Measurements from ENCODE around the gene MRGPRG.

The MRGPRG gene

GRCh38 chr11:3225826-3226750 is 7.5 kb upstream of the MRGPRG start:
- DNase-seq (ENCODE audit: extremely low read depth in 1 of 2, low read depth in 1 of 2) = no peak

GRCh38 chr11:3225159-3225758 is 6.6 kb upstream of the MRGPRG start:
- DNase-seq (ENCODE audit: extremely low read depth in 1 of 2, low read depth in 1 of 2) = no peak

DNA sequence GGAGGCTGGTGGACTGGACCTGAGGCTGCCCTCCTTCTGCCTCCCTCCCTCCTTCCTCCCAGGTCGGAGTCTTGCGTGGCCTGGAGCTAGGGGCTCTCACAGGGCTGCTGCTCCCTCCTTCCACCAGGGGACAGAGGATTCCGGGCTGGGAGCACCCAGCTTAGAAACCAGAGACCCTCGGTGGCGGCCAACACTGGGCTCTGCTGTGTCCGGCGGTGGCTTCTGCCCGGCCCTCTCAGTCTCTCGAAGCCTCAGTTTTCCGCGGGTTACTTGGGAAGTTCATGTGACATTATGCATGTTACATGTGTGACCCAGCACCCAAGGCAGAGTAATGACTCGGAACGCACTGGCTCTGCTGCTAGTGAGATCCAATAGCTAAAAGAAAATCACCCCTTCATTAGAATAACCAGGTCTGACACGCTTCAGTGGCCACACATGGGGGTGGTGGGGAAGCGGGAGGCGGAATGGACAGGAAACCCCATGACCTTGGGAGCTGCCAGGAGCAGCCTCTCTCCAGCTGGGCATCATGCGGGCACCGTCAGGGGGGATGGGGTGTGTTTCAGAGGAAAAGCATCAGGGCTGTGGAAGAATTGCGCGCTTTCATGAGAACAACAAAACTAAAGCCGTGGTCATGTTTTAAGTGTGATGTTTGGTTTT is 5.9 kb upstream of the MRGPRG start:
- no peak for DNase-seq (ENCODE audit: extremely low read depth in 1 of 2, low read depth in 1 of 2)

- no peak for DNase-seq (ENCODE audit: extremely low read depth in 1 of 2, low read depth in 1 of 2)
These were observed 5.3 kb upstream of the MRGPRG start for GRCh38 chr11:3223932-3224381.

- DNase-seq (ENCODE audit: extremely low read depth in 1 of 2, low read depth in 1 of 2) = no peak
These were observed 4.6 kb upstream of the MRGPRG start for GRCh38 chr11:3222941-3223915.

- DNase-seq (ENCODE audit: extremely low read depth in 1 of 2, low read depth in 1 of 2) = no peak
These were observed 3.6 kb upstream of the MRGPRG start for GRCh38 chr11:3222003-3222855.

GRCh38 chr11:3221408-3222002 is 2.9 kb upstream of the MRGPRG start:
- DNase-seq (ENCODE audit: extremely low read depth in 1 of 2, low read depth in 1 of 2) = no peak

DNA sequence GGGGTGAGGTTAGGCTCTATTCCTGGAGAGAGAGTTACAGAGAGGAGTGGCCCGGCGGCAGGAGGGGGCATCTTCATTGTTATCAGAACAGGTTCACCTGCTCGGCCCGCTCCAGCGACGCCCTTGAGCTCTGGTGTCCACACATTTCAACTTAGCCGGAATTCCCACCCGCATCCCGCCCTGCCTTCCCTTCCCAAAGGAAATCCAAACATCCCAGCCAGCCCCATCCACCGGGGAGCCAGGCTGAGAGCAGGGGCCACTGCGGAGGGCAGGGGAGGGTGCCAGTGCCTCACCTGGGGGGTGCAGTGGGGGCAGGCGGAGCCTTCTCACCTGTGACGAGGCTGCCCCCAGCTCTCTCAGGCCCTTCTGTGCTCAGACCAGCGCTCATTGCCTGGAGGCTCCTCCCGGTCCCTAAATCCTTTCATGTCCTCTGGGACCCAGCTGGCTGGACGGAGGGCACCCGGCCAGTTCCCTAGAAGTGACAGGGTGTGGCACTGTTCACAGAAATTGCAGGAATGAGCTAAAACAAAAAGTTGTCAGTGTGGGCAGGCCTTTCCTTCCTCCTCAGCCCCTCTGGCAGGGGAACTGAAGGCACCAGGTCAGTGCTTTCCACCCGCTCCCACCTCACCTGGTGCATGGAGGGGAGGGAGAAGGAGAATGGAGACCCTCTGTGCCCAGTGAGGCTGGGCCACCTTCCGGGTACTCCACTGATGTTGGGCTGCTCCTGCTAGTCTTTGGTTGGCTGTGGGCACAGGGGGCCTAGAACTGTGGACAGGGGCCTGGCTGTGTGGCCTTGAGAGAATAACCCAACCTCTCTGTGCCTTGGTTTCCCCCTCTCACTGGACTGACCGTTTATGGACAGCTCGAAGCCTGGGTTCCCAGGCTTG is 2.2 kb upstream of the MRGPRG start:
- no peak for DNase-seq (ENCODE audit: extremely low read depth in 1 of 2, low read depth in 1 of 2)

DNA sequence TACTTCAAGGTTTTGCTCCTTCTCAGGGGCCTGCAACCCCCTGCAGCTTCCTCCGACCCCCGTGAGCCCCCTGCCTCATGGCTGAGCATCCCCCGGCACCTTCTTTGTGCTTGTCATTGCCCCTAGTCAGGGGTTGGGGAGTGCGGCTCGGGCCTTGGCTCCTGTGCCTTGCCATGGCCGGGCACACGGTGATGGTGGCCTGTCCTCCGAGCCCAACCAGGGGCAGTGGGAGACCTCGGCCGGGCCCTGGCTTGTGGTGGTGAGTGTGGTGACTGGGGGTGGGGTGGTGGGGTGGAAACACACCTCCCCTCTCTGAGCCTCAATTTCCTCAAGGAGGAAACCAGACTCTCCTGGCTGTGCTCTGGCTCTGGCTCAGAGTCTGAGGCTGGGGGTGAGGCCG is 1.5 kb upstream of the MRGPRG start:
- DNase-seq (ENCODE audit: extremely low read depth in 1 of 2, low read depth in 1 of 2) = no peak

GRCh38 chr11:3219281-3219892 is 774 bp upstream of the MRGPRG start:
- DNase-seq (ENCODE audit: extremely low read depth in 1 of 2, low read depth in 1 of 2) = no peak

DNA sequence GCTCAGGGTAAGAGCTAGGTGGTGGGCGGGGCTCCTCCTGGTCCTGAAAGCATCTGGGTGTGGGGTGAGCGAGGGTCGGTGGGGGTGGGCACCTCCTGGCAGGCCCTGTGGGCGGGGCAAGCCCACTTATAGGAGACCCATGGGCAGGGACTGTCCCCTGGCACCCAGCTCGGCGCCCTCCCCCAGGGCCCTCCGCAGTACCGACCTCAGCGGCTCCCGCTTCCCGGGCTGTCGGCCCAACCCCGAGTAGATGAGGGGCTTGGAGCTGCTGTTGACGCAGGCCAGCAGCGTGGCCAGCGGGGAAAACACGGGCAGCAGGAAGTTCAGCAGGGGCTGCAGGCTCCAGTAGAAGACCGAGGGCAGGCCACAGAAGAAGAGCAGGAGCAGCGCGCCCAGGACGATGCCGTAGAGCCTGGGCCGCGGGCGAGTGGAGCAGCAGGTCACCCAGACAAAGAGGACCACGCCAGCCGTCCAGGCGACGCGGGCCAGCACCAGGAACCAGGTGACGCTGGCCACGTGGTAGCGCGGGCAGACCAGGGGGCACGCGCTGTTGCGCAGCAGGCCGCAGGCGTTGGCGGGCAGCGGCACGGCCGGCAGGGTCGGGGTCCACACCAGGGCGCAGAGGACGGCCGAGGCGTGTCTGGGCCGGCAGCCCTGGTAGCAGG is 663 bp downstream of the MRGPRG start:
- no peak for DNase-seq (ENCODE audit: extremely low read depth in 1 of 2, low read depth in 1 of 2)

DNA sequence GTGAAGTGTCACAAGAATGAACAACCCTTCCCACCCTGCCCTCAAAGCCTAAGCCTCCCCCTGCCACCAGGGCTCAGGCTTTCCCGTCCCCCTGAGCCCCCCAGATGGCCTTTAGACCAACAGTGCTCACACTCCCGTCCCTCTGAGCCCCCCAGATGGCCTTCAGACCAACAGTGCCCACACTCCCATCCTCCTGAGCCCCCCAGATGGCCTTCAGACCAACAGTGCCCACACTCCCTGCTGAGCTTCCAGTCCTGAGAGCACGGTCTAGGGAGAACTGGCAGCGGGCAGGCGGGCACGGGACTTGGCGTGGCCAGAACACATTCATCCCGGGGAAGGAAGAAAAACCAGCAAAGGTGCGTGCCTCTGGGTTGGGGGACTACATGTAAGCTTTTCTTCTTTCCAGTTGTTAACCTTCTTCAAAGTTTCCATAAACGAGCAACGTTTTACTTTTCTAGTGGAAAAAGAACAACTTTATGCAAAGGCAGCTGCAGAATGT is 2.5 kb downstream of the MRGPRG start:
- DNase-seq (ENCODE audit: extremely low read depth in 1 of 2, low read depth in 1 of 2) = no peak

GRCh38 chr11:3215346-3216026 is 3.1 kb downstream of the MRGPRG start:
- no peak for DNase-seq (ENCODE audit: extremely low read depth in 1 of 2, low read depth in 1 of 2)

DNA sequence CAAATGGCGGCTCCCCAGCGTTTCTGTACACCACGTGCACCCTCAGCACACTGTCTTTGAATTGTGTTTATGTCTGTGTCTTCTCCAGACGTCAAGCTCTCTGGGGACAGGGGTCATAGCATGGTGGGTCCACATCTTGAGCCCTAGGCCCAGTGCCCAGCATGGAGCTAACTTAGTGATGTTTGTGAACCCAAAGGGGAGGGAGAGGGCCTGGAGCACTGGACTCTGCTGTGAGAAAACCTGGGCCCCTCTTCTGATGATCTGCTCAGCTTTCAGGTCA is 4.3 kb downstream of the MRGPRG start:
- DNase-seq (ENCODE audit: extremely low read depth in 1 of 2, low read depth in 1 of 2) = no peak

GRCh38 chr11:3213659-3214419 is 4.8 kb downstream of the MRGPRG start:
- no peak for DNase-seq (ENCODE audit: extremely low read depth in 1 of 2, low read depth in 1 of 2)

GRCh38 chr11:3208272-3208671 is 10.3 kb downstream of the MRGPRG start:
- DNase-seq (ENCODE audit: extremely low read depth in 1 of 2, low read depth in 1 of 2) = no peak
